Parietal lobe (tissue), 2 donors: ENCODE data around the gene STK16. TPM values are rescaled to one million over a fixed set of nuclear protein-coding genes. Genes with fewer than 3 reads are reported as not detected.

Source experiments
- small RNA-seq: library from RNA; depleted of rRNA; stranded (forward); fragments of <200 nt; gene quantifications from one replicate; pipeline ENCODE3, GENCODE V24; 2014; ENCODE audit warnings: low replicate concordance
- total RNA-seq: library from RNA; depleted of rRNA; stranded (reverse); fragments of >200 nt; gene quantifications from one replicate; pipeline ENCODE4 v1.2.3, GENCODE V29; 2014

Gene STK16, protein sequence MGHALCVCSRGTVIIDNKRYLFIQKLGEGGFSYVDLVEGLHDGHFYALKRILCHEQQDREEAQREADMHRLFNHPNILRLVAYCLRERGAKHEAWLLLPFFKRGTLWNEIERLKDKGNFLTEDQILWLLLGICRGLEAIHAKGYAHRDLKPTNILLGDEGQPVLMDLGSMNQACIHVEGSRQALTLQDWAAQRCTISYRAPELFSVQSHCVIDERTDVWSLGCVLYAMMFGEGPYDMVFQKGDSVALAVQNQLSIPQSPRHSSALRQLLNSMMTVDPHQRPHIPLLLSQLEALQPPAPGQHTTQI
- 16.9 TPM for total RNA-seq

DNA sequence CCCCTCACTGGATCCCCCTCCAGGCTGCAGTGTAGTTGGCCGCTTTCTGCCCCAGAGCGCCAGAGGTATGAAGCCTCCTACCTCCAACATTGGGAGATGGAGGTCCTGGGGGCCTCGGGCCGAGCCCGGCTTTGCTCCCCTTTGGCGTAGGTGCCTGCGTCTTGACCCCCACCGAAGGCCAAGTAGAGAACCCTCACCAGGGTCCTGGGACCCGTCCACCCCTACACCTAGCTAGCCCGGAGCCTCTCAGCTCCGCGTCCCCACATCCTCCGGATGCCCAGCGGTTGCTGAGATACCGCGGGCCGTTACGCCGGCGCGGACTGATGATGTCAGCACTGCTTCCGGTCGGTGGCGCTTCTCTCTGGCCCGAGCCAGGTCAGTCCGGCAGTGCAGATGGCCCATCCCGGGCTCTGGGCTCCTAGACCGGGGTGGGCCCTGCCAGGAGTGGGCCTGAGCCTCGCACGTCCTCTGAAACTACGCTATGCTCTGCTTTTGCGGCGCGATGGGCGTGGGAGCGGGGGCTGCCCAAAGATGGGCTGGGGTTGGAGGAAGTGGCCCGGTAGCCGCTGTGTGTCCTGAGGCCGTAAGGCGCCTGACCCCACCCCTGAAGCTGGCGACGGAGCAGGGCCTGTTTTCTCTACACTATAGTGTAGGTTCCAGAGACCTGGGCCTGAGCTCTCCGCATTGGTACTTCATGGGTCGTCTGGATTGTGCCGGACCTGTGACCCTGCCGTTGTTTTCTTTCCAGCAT is at the start of gene STK16, which contains the start of gene GLB1L:
Gene STK16, plus strand, starts transcription at position 332 of the 751 bp plus-strand sequence. CDS start 521 bp downstream, outside the sequence.
Gene GLB1L, minus strand, starts transcription at position 297 of the 751 bp plus-strand sequence. CDS start 1,871 bp downstream, outside the sequence.

DNA sequence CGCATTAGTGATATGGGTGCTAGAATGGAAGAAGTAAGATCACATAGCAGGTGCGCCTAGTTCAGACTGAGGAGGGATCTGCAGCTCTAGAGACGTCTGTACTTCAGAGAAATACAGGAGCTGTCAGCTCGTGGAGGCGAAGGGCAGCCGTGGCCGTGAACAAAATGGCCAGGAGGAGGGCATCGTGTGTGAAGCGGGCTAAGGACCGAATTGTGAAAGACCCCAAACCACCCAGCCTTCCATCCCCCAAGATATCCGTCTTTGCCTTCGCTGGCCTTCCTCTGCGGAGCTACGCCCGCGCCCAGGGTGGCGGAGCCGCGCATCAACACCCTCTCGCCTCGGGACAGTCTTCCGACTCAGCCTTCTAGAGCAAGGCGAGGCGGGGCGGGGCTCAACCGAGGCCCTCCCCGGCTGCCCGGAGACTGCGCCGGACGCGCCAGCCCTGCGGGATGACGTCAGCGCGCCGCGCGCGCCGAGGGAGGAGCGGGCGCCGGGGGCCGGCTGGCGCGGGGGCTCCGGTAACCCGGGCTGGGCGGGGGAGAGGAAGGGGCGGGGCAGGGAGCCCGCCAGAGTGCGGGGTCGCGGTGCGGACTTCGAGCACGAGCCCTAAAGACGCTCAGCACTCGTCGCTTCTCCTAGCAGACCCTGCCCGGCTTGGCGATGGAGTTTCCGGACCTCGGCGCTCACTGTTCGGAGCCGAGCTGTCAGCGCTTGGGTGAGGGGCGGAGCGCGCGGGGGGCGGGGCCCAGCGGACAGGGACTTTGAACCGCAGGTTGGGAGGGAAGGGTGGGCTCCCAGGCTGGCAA is 38.7 kb upstream of the STK16 start, which contains the start of gene ZFAND2B:
Gene ZFAND2B, plus strand, starts transcription at position 455 of the 806 bp plus-strand sequence. Its CDS starts 206 bp downstream, at position 661.

DNA sequence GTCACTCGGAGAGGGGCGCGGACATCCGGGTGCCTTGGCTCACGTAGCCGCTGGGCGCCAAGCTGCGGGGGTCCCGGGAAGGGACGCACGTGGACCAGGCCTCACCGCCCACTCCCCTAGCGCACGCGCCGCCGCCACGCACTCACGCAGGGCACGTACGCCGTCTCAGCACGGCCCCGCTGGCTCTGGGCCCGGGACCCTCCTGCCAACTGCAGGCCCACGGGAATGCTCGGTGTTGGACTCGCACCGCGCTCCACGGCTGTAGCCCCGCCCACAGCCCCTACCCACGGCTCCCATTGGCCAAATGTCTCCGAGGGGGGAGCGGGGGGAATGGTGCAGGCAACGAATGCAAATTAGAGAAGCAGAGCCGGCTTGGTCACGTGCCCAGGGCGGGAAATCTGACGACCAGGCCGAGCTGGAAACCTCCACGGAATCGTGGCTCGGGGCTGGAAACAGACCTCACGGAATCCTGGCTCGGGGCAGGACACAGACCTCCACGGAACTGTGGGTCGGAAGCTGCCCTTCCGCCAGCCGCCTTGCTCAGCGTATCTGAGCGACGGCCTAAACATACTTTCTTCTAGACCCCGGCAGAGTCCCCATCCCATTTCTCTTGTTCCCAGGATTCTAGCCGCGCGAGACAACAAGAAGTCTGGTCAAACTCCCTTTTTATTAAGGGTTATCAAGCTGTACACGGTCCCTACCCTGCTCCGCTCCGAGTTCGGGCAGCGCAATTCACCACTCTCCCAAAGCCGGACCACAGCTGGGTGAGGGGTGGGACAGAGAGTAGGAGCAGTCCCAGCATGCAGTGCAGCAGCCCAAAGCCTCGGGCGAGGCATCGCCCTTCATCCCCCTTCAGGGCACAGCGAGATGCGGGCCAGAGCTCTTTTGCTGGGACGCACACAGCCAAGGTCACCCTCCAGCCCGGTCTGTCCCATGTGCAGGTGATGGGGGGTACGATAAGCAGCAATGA is 26.3 kb upstream of the STK16 start, which contains the start of gene ABCB6:
Gene ABCB6, minus strand, starts transcription at position 227 of the 970 bp plus-strand sequence. CDS start 285 bp downstream, outside the sequence.

DNA sequence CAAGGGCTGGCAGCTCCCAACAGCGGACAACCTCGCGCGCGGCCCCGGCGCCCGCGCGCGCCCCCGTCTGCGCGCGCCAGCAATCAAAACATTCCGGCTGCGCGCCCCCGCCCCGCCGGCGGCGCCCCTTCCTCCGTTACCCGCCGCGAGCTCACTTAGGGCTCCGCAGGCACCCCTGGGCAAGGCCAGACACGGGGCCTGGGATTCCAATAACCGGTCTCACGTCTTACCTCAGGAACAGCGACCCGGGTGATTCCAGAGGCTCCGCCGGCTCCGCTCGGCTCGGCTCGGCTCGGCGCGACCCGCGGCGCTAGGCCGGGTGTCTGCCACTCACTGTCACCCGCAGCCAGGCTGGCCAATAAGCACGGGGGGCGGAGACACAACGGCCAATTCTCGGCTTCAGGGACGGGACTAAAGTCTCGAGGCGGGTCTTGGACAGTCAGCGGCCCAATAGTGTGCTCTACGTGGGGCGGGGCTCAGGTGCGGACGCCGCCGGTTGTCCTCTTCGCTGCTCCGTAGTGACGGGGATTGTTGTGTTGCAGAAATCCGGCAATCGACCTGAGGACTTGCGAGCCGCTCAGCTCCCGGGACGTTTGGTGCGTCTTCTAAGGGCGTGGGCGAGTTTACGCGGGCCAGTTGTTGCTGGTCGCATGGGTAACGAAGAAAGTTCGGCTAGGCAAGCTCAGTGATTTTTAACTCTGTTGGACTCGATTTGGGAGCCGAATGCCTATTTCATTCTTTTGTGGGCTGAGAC is 15.8 kb upstream of the STK16 start, which contains the start of the genes ANKZF1 and ATG9A:
Gene ANKZF1, plus strand, starts transcription at position 502 of the 754 bp plus-strand sequence. CDS start 452 bp downstream, outside the sequence.
Gene ATG9A, minus strand, starts transcription at position 332 of the 754 bp plus-strand sequence. CDS start 1,612 bp downstream, outside the sequence.

DNA sequence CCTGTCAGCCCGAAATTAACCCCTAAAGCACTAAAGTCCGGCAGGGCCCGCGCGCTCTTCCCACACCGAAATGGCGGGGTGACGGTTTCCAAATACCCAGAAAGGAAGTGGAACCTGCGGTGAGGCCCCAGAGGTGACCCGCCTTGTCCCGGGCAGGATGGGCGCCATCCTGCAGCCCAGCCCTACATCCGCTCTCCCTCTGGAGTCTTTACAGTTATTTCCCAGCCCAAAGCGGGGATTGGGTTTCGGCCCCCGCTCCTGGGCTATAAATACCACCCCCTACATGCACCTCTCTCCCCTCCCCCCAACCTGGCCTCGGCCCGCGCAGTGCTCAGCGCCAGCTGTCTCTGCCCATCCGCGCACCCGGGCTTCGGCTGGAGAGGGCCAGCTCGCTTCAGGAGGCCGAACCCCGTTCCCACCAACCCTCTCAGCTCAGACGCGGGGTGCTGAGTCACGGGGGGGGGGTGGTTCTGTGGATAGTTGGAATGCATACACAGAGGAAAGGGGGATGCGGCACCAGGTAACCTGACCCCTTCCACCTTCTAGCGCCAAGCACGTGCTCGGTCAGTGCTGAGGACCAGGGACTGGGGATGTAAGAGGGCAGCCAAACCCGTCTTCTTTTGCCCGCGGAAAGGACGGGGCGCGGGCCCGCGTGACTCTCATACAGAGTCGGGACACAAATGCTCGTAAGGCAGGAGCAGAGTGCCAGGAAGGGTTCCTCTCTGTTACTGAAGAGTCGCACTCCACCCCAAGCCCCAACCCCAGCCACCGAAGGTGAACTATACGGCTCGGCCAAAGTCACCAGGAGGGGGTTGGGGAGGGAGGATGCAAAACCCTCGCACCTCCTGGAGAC is 7.8 kb downstream of the STK16 start, which contains the start of gene TUBA4B:
Gene TUBA4B, plus strand, starts transcription at position 344 of the 853 bp plus-strand sequence. Its CDS starts 165 bp downstream, at position 509.

DNA sequence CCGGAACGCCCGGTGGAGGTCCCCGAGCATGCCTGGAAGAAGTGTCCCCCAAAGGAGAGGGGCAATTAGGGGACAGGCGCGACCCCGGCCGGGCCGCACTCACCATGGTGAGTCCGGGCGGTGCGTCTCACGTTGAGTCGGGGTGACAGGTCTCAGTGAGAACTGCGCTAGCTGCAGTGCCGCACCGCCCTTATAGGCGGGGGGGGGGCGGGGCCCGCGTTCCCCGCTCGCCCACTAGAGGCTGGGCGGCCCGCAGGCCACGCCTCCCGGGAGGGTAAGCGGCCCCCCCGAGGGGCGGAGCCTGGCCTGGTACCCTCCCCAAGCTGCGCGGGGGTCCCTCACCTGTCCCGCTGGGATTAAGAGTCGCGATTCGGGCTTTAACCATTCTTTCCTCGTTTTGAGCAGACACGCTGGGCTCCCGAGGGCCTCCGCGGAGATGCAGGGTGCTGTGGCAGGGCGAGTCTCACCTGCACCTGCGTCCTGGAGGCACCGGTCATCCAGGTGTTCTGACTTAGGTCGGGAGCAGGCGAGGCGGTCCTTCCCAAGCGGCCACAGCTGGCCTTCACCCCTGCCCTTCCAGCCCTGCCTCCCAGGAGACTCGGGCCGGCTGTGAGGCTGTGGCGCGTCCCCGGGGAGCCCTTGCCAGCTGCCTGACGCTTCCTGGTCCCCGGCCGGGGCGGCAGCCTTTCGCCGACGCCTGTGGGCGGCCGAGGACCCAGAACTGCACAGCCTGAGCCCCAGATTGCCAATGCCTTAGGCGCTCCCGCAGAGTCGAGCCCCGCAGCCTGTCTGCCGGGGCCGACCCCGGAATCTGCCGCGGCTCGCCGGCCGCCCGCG is 8.7 kb downstream of the STK16 start, which contains the start of gene TUBA4A:
Gene TUBA4A, minus strand, starts transcription at position 166 of the 837 bp plus-strand sequence. Its CDS starts 60 bp downstream, at position 106.

DNA sequence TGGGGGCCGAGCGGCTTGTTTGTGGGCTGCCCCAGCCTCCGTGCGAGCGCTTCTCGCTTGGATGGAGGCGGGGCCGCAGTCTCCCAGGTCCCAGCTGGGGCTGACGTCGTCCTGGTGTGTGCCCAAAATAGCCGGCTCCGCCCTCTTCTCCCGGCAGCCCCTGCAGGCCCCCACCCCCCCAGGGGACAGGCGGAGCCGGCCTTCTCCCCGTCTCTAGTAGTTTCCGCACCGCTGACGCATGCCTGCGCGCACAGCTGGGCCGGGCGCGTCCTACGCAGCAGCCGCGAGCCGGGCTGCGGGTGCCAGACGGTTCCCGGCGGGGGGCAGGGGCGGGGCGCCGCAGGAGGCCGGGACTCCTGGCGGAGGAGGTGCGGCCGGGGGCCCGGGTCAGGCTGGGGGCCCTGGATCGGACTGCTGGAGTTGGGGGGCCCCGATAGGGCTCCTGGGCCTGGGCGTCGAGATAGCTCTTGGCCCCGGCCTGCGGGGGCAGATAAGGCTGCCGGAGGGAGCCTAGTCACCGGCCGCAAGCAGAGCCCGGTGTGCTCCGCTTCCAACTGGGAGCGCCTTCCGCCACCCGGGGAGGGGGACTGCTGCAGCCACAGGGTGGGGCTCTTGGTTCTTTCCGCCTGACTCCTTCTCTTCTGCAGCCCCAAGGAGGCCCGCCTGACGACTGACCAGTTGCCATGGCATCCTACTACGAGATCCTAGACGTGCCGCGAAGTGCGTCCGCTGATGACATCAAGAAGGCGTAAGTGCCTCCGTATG is 34.1 kb downstream of the STK16 start, which contains the start of gene DNAJB2:
Gene DNAJB2, plus strand, starts transcription at position 216 of the 765 bp plus-strand sequence. Its CDS starts 468 bp downstream, at position 684.

Small RNAs within 50 kb of the gene (small RNA-seq; reads per million reads assigned to genes)
- 1.3 reads per million, percentile 74 among the genes with 10 or more reads in this experiment for gene MIR153-1

Other genes starting within 250 kb of the STK16 start
- 0.63 TPM for gene CFAP65, start 204.0 kb upstream of the STK16 start, total RNA-seq
- not detected for gene IHH, start 184.6 kb upstream of the STK16 start, total RNA-seq
- gene NHEJ1, start 84.7 kb upstream of the STK16 start, total RNA-seq, result 12.2 TPM
- 0.63 TPM for gene SLC23A3, start 75.5 kb upstream of the STK16 start, total RNA-seq
- gene CNPPD1, start 68.6 kb upstream of the STK16 start, total RNA-seq, result 27.5 TPM
- 68.9 TPM for gene RETREG2, start 67.2 kb upstream of the STK16 start, total RNA-seq
- gene ZFAND2B, start 38.7 kb upstream of the STK16 start, total RNA-seq, result 17.5 TPM
- gene ABCB6, start 26.5 kb upstream of the STK16 start, total RNA-seq, result 47.9 TPM
- 31.9 TPM for gene ATG9A, start 15.8 kb upstream of the STK16 start, total RNA-seq
- gene ANKZF1, start 15.7 kb upstream of the STK16 start, total RNA-seq, result 79.2 TPM
- gene GLB1L, start within 50 bp of the STK16 start, total RNA-seq, result 3.4 TPM
- not detected for gene TUBA4B, start 7.8 kb downstream of the STK16 start, total RNA-seq
- gene TUBA4A, start 8.4 kb downstream of the STK16 start, total RNA-seq, result 0.94 TPM
- 103 TPM for gene DNAJB2, start 33.9 kb downstream of the STK16 start, total RNA-seq
- gene PTPRN, start 63.9 kb downstream of the STK16 start, total RNA-seq, result 30.7 TPM
- gene RESP18, start 87.3 kb downstream of the STK16 start, total RNA-seq, result not detected
- 17.2 TPM for gene DNPEP, start 142.4 kb downstream of the STK16 start, total RNA-seq
- gene DES, start 172.9 kb downstream of the STK16 start, total RNA-seq, result not detected
- 24.7 TPM for gene SPEG, start 189.4 kb downstream of the STK16 start, total RNA-seq